GM13976 (cell line): ENCODE measurements around the gene DNAH9.

ENCODE experiments used
- DNase-seq: peaks from one replicate; pipeline ENCODE4 v3.0.0; 2012; ENCODE audit warnings: low spot score
- in situ Hi-C: fragments of 300-500 bp; cut with MboI; formaldehyde crosslinking; loops from one replicate; pipeline ENCODE4 v1.12.0; 2022; ENCODE audit warnings: low sequenced_read_pairs, mixed read lengths, inconsistent platforms; ENCODE audit not compliant: unreplicated experiment
- TF ChIP-seq, protein P1 (sequence below): IDR thresholded peaks from 2 replicates; pipeline ENCODE4 v1.5.1; 2012; ENCODE audit warnings: borderline replicate concordance, mild to moderate bottlenecking; ENCODE audit not compliant: insufficient read depth; ENCODE audit errors: extremely low read depth, missing control alignments, control extremely low read depth

Gene DNAH9

DNA sequence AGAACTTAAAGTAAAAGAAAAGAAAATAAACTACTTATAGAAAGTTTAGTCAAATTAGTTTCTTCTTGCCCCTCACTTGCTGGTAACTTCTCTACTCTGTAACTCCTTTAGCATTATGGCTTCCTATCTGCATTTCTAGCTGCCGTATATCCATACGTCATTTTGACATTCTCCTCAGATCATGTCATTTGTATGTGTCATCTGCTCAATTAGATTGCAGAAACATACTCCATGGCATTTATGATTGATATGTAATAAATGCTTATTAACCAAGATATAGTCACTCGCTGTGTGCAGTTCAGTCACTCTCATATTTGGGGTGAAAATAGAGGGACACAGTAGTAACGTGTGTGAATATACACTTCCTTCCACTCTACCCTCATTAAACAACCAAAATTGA lies 295.6 kb downstream of the DNAH9 start:
- in situ Hi-C loops, result no loop called here
- DNase-seq, result no peak

DNA sequence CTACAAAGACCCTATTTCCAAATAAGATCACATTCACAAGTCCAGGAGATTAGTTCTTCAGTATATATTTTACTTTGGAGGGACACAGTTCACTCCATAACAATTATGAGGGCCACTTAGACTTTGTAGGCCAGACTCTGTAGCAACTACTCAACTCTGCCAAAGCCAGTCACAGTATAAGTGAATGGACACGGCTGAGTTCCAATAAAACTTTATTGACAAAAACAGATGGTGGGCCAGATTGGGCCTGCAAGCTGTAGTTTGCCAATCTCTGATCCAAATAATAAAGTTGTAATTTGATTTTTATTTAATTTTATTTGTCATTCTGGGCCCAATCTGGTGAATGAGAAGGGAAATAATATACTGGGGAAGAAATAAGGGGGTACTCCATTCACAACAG lies 297.9 kb downstream of the DNAH9 start:
- in situ Hi-C loops, result no loop called here
- DNase-seq, result no peak
- TF ChIP-seq, protein P1, sequence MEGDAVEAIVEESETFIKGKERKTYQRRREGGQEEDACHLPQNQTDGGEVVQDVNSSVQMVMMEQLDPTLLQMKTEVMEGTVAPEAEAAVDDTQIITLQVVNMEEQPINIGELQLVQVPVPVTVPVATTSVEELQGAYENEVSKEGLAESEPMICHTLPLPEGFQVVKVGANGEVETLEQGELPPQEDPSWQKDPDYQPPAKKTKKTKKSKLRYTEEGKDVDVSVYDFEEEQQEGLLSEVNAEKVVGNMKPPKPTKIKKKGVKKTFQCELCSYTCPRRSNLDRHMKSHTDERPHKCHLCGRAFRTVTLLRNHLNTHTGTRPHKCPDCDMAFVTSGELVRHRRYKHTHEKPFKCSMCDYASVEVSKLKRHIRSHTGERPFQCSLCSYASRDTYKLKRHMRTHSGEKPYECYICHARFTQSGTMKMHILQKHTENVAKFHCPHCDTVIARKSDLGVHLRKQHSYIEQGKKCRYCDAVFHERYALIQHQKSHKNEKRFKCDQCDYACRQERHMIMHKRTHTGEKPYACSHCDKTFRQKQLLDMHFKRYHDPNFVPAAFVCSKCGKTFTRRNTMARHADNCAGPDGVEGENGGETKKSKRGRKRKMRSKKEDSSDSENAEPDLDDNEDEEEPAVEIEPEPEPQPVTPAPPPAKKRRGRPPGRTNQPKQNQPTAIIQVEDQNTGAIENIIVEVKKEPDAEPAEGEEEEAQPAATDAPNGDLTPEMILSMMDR, result no peak

More for the DNA sequence above, 295.6 kb downstream of the DNAH9 start:
- TF ChIP-seq, protein P1, result no peak

DNA sequence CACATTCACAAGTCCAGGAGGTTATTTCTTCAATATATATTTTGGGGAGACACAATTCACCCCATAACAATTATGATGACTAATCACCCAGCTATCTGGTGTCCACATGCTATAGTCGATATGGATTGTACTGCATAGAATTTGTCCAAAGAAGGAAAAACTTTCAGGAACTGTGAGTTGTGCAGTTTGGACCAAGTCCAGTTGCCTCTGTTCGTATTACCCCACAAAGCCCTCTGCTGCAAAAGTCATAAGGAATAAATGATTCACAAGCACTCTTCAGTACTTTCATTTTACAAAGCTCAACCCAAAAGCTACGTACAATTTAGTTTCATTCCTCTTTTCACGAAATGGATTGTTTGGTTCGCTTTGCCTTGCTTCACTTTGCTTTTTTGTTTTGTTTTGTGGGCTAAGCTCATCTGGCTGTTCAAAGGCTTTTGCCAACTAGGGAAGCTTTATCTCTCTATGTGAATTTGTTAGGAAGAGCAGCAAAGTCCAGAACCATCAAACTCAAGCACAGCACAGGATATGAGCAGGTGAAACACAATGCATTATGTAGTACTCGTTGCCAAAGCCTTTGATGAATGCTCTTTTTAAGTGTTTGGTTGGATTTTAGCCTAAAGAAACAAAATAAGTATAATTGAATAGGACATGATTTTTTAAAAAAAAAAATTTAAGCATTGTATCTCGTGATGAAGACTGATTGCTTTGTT lies 300.4 kb downstream of the DNAH9 start:
- in situ Hi-C loops, result no loop called here
- DNase-seq, result no peak
- TF ChIP-seq, protein P1, result no peak

DNA sequence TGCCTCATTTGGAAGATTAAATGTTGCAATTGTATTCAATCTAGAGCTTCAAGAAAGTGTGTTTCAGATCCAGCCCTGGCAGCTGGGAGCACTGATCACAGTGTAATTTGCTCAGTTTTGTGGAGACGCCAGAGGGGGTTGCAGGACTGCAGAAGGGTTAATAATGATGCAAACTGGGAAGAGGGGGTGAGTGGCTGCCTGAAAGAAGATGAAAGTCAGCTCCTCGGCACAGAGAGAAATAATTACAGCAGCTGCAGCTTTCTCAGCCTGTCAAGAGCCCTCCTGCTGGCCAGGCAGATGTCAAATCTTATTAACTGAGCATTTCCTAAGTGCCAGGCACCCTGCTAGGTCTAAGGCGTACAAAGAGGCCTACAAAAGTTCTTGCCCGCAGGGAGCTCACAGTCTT lies 301.3 kb downstream of the DNAH9 start:
- in situ Hi-C loops, result no loop called here
- DNase-seq, result no peak
- TF ChIP-seq, protein P1, result no peak

DNA sequence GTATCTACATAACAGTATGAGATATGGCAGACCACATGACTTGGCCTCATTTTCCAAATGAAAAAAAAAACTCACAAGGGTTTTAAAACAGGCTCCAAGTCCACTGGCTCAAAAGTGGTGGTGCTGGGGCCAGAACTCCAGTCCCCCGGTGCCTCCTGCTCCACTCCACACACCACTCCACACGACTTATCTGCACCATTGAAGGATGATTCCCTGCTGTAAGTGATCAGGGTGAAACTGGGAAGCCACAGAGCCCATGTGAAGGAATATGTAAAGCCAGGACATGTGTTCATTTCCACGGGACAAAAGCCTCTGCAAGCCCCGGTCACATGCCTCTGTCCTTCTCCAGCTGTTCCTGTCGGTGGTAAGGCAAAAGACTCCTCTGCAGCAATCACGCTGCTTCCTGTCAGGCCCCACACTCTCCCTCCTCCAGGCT lies 301.8 kb downstream of the DNAH9 start:
- DNase-seq, result no peak
- in situ Hi-C loops, result no loop called here
- TF ChIP-seq, protein P1, result no peak

DNA sequence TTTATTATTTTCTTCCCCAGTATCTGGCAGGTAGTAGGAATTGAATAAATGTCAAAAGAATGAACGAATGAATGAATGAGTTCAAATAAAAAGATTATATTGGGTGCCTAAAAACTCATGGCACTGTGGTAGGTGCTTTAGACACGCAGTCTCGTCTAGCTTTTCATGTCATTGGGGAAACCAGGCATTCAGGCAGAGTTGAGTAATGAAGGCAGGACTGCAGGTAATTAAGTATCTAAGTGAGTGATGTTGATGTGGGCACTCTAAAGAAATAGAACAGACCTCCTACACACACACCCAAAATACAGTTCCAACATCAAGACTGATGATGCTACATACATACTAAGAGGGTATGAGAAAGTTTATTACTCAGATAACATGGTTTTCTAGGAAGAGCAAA lies 302.4 kb downstream of the DNAH9 start:
- in situ Hi-C loops, result no loop called here
- TF ChIP-seq, protein P1, result no peak
- DNase-seq, result no peak
